ENCODE measurements around the gene UVRAG.

The UVRAG gene

DNA sequence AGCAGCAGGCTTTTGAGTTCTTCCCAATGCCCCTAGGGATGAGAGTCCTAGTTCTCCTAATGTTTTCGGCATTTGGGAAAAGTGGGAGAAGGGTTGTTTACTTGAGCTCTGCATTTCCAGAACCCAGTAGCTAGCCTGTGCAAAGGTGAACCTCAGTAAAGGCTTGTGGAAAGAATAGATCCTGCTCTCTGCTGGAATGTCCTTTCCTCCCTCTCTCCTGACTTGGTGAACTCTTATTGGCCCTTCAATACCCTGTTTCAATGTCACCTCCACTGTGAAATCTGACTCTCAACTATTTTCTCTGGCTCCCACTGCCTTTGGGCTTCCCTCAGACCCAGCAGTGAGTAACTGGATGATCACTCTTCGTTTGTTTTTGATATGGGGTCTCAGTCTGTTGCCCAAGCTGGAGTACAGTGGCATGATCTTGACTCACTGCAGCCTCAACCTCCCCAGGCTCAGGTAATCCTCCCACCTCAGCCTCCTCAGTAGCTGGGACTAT, 2.4 kb upstream of the UVRAG start:
- Histone ChIP-seq H3K27me3 (replicated peaks; ENCODE audit: control insufficient read depth, insufficient read depth, low read length) (no peaks in the 10 kb centered on the region), H3K36me3 (ENCODE audit: control insufficient read depth, insufficient read depth, low read length) (no peaks in the 10 kb centered on the region), H3K4me3 (replicated peaks; ENCODE audit: low read depth, low read length) (peak overlapping the region; percentile 26; the same call in 1 of the 2 replicates)
- DNase-seq (ENCODE audit: extremely low read depth, insufficient read length): no peak
- TF ChIP-seq, protein P1, sequence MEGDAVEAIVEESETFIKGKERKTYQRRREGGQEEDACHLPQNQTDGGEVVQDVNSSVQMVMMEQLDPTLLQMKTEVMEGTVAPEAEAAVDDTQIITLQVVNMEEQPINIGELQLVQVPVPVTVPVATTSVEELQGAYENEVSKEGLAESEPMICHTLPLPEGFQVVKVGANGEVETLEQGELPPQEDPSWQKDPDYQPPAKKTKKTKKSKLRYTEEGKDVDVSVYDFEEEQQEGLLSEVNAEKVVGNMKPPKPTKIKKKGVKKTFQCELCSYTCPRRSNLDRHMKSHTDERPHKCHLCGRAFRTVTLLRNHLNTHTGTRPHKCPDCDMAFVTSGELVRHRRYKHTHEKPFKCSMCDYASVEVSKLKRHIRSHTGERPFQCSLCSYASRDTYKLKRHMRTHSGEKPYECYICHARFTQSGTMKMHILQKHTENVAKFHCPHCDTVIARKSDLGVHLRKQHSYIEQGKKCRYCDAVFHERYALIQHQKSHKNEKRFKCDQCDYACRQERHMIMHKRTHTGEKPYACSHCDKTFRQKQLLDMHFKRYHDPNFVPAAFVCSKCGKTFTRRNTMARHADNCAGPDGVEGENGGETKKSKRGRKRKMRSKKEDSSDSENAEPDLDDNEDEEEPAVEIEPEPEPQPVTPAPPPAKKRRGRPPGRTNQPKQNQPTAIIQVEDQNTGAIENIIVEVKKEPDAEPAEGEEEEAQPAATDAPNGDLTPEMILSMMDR (IDR thresholded peaks at IDR 0.05; ENCODE audit: insufficient read depth, low read length, poor library complexity, severe bottlenecking): no peak

DNA sequence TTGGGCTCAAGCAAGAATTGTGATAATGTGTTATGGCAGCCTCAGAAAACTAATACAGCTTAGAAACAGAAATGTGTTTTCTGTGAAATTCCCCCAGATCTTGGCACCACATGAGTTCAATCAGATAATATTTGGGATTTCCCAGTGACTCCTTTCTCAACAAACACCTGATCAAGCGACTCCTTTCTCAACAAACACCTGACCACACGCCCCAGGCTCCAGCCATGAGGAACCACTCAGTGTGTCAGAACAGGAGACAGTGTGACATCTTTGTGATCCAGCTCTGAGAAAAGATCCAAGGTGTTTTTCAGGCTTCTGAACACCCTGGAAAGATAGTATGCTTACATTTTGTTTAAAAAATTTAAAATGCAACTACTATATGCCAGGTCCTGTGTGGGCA, 1.9 kb upstream of the UVRAG start:
- TF ChIP-seq, protein P1 (IDR thresholded peaks at IDR 0.05; ENCODE audit: insufficient read depth, low read length, poor library complexity, severe bottlenecking): no peak

DNA sequence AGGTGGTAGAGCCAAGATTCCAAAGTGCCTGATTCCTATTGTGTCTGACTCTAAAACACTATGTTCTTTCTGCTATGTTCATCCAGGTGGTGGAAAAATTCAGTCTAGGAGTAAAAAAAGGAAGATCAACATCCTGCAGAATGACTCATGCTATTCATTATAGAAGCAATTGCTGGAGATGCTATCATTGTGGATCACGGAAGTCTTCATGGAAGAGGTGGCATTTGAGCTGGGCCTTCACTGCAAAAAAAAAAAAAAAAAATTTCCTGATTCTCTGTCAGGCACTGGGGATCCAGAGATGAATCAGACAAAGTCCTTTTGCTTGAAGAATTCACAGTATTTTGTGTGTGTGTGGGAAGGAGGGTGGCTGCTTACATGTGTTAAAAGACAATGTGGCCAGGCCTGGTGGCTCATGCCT, 1.4 kb upstream of the UVRAG start:
- TF ChIP-seq, protein P1 (IDR thresholded peaks at IDR 0.05; ENCODE audit: insufficient read depth, low read length, poor library complexity, severe bottlenecking): no peak
- Histone ChIP-seq H3K4me3 (replicated peaks; ENCODE audit: low read depth, low read length) (peak overlapping the region; percentile 91), H3K27me3 (replicated peaks; ENCODE audit: control insufficient read depth, insufficient read depth, low read length) (no peaks in the 10 kb centered on the region), H3K36me3 (ENCODE audit: control insufficient read depth, insufficient read depth, low read length) (no peaks in the 10 kb centered on the region)
- no peak for DNase-seq (ENCODE audit: extremely low read depth, insufficient read length)

More for the DNA sequence above, 1.9 kb upstream of the UVRAG start:
- Histone ChIP-seq H3K36me3 (ENCODE audit: control insufficient read depth, insufficient read depth, low read length) (no peaks in the 10 kb centered on the region), H3K27me3 (replicated peaks; ENCODE audit: control insufficient read depth, insufficient read depth, low read length) (no peaks in the 10 kb centered on the region), H3K4me3 (replicated peaks; ENCODE audit: low read depth, low read length) (peak overlapping the region; percentile 26; the same call in 1 of the 2 replicates)
- DNase-seq (ENCODE audit: extremely low read depth, insufficient read length): peak; percentile 49

DNA sequence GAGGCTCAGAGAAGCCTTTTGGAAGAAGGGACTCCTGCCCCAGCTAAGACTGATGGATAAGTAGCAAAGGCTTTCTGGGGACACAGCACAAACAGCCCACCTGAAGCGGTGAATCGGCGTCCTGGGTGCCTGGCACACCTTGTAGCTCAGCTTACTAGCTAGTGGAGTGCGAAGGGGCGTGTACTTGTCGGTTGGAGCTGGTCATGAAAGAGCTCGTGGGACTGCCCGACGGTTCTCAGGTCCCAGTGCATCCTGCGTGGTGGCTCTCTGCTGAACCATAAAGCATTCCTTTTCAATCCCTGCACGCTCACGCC, 690 bp upstream of the UVRAG start:
- TF ChIP-seq, protein P1 (IDR thresholded peaks at IDR 0.05; ENCODE audit: insufficient read depth, low read length, poor library complexity, severe bottlenecking): no peak
- peak overlapping the region; percentile 91 for H3K4me3 ChIP-seq (replicated peaks; ENCODE audit: low read depth, low read length)
- H3K36me3 ChIP-seq (ENCODE audit: control insufficient read depth, insufficient read depth, low read length): no peaks in the 10 kb centered on the region
- DNase-seq (ENCODE audit: extremely low read depth, insufficient read length): no peak
- H3K27me3 ChIP-seq (replicated peaks; ENCODE audit: control insufficient read depth, insufficient read depth, low read length): no peaks in the 10 kb centered on the region

DNA sequence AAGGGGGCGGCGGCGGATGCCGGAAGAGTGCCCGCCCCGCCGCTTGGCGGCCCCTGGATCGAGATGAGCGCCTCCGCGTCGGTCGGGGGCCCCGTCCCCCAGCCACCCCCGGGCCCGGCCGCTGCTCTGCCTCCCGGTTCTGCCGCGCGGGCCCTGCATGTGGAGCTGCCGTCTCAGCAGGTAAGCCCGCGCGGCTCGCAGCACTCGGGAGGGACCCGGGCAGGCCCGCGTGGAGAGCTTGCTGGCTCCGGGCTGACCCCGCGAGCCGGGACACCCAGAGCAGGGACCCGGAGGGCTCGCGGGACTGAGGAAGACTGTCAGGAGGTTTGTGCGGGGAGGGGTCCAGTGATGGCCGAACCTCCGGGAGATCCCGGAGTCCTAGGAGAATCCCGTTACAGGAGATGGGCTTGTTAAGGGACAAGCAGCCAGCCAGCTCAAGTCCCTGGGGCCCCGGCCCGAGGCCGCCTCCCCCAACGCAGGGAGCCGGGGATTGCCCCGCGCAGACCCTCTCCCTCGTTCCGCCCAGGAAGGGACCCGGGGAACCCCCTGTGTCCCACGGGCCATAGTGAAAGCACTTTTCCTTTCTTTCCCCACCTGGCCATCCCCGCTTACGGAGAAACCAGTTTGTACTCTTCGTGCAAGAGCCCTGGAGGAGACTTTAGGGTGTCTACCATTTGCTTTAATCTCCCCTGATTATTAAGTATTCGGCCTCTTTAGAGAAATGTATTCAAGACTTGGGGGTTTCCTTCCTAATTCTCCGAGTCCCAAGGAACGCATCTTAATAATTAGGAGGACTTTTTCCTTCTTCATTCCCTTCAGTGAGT, 547 bp downstream of the UVRAG start:
- DNase-seq (ENCODE audit: extremely low read depth, insufficient read length): peak; percentile 72
- TF ChIP-seq, protein P1 (IDR thresholded peaks at IDR 0.05; ENCODE audit: insufficient read depth, low read length, poor library complexity, severe bottlenecking): no peak
- Histone ChIP-seq H3K4me3 (replicated peaks; ENCODE audit: low read depth, low read length) (peak overlapping the region; percentile 91), H3K36me3 (ENCODE audit: control insufficient read depth, insufficient read depth, low read length) (no peaks in the 10 kb centered on the region), H3K27me3 (replicated peaks; ENCODE audit: control insufficient read depth, insufficient read depth, low read length) (no peaks in the 10 kb centered on the region)
